GM12874 (cell line): ENCODE results near the gene SPTSSB.

Experiments used
- TF ChIP-seq, protein P1 (sequence below): IDR thresholded peaks from 2 replicates; pipeline ENCODE4 v1.5.1; 2011; ENCODE audit warnings: low read depth, mild to moderate bottlenecking, control low read depth, low read length, moderate library complexity; ENCODE audit not compliant: insufficient read depth

SPTSSB gene

GRCh38 chr3:161413127-161413854 is 42.0 kb upstream of the SPTSSB start:
- TF ChIP-seq, protein P1, sequence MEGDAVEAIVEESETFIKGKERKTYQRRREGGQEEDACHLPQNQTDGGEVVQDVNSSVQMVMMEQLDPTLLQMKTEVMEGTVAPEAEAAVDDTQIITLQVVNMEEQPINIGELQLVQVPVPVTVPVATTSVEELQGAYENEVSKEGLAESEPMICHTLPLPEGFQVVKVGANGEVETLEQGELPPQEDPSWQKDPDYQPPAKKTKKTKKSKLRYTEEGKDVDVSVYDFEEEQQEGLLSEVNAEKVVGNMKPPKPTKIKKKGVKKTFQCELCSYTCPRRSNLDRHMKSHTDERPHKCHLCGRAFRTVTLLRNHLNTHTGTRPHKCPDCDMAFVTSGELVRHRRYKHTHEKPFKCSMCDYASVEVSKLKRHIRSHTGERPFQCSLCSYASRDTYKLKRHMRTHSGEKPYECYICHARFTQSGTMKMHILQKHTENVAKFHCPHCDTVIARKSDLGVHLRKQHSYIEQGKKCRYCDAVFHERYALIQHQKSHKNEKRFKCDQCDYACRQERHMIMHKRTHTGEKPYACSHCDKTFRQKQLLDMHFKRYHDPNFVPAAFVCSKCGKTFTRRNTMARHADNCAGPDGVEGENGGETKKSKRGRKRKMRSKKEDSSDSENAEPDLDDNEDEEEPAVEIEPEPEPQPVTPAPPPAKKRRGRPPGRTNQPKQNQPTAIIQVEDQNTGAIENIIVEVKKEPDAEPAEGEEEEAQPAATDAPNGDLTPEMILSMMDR, result no peak

DNA sequence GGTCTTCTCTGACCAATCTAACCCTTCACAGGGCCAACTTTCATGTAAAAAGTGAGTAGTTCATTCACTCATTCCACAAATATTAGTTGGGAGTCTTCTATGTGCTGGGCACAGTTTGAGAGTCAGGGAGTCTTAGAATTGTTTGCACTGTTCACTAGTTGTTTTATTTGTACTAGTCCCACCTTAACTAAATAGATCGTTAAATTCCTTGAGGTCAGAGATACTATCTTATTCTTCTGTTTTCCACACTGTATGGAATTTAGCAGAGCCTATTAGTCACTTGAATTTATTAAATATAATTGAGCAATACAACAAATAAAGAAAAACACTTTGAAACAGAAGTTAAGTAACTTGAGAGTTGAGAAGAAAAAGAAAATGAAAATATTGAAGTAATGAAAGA is 40.8 kb upstream of the SPTSSB start:
- TF ChIP-seq, protein P1, result no peak

GRCh38 chr3:161409858-161410257 is 38.5 kb upstream of the SPTSSB start:
- TF ChIP-seq, protein P1, result no peak

- TF ChIP-seq, protein P1, result peak; percentile 50; the same call in 1 of the 2 replicates
Measured at GRCh38 chr3:161409069-161409468, 37.8 kb upstream of the SPTSSB start.

GRCh38 chr3:161406594-161407555 is 35.6 kb upstream of the SPTSSB start:
- TF ChIP-seq, protein P1, result no peak

GRCh38 chr3:161405836-161406235 is 34.5 kb upstream of the SPTSSB start:
- TF ChIP-seq, protein P1, result no peak

DNA sequence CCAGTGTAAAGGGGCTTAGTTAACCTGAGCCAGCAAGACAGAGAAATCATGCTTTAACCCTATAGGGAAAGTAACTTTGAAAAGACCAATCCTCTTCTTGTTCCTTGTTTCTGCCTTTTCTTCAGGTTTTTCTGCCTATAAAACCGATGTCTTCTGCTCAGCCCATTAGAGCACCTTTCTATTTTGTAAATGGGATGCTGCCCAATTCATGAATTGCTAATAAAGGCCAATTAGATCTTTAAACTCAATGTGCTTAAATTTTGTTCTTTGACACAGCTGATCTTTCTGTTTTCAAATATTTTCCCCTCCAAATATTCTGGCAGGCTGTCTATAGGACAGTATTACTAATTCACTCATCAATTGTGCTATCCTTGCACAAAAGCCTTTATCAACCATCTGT is 33.8 kb upstream of the SPTSSB start:
- TF ChIP-seq, protein P1, result no peak
